GM19463 (cell line): ENCODE measurements around the gene SLIT1.

ENCODE experiments used
- ATAC-seq: cut with Tn5 transposase; IDR thresholded peaks from one replicate; pipeline ENCODE4 v1.9.1; 2021; ENCODE audit warnings: mild to moderate bottlenecking, moderate library complexity; ENCODE audit not compliant: unreplicated experiment

SLIT1 gene

DNA sequence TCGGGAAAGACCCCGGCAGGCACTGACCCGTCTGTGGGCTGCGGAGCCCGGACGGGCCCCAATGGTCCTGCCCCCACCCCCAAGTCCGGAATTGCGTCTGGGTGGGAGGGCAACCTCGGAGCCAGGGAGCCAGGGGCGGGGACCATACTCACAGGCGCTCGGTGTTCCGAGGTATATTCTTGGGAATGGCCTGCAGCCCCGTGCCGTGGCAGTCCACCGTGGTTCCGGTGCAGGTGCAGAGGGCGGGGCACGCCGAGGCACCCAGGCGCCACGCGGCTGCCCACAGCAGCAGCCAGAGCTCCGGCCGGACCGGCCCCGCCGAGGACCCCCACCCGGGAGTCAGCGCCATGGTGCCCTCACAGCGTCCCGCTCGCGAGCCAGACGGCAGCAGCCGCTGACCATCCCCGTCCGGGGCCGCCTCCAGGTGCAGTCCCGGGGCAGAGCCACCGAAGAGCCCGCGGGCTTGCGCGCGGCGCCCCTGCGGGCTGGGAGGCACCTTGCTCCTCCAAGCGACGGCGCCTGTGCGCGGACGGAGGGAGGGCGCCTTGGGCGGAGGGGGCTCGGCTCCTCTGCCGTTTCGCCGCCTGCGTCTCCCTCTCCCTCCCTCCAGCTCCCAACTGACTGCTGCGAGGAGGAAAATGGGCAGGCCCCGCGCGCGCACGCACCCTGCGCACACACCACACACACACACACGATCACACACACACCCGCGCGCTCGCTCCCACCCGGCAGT is at the start of gene SLIT1:
Gene SLIT1 (minus strand): TSS at position 634 of the 733 bp plus-strand sequence. CDS start 285 bp downstream, at position 349.
- no peak for ATAC-seq

- no peak for ATAC-seq
Measured at GRCh38 chr10:97235353-97235752, 49.6 kb upstream of the SLIT1 start.

DNA sequence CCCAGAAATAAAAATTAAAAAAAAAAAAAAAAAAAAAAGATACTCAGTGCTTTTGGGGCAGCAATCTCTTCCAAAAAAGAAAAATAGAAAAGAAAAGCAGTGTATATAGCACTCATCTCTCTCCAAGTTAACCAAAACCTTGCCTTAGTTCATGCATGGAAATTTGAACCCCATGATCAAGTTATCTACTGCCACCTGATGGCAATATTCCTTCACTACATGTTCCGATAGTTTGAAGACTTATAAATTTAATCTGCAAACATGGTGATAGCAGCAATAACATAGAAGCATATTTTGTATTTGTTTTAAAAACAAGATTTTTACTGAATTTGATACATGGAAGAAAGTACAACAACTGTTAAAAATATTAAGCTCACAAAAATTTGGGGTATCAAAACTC is 48.6 kb upstream of the SLIT1 start:
- ATAC-seq, result no peak

GRCh38 chr10:97230146-97230545 is 44.4 kb upstream of the SLIT1 start:
- ATAC-seq, result no peak

GRCh38 chr10:97229322-97230015 is 43.7 kb upstream of the SLIT1 start:
- ATAC-seq, result no peak

GRCh38 chr10:97228775-97229157 is 43.0 kb upstream of the SLIT1 start:
- no peak for ATAC-seq

DNA sequence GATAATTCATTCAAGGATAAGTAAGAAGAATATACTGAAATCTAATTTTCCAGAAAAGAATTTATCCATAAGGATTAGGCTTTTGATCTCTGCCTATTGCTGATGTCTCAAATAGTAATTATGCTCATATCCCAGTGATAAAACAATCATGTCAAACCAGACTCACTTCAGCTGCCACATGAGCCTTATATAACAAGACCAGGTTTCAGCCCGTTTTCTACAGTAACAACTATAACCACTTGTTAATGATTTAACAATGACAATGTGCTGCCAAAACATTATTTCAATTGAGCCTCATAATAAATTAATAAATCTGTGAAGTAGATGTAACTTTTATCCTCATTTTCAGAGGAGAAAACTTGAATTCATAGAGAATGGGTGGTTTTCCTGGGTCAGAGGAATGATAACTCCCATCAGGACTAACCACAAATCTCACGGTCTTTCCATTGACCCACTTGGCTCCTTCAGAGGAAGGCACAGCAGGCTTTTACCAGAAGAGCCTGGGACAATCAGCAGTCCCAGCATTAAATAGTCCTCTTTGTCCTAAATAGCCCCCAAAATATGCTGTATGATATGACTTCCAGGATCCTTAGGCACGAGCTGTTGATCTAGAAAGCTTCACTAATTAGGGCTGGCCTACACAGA is 42.5 kb upstream of the SLIT1 start:
- no peak for ATAC-seq

- ATAC-seq, result no peak
Measured at GRCh38 chr10:97226398-97226797, 40.6 kb upstream of the SLIT1 start.

DNA sequence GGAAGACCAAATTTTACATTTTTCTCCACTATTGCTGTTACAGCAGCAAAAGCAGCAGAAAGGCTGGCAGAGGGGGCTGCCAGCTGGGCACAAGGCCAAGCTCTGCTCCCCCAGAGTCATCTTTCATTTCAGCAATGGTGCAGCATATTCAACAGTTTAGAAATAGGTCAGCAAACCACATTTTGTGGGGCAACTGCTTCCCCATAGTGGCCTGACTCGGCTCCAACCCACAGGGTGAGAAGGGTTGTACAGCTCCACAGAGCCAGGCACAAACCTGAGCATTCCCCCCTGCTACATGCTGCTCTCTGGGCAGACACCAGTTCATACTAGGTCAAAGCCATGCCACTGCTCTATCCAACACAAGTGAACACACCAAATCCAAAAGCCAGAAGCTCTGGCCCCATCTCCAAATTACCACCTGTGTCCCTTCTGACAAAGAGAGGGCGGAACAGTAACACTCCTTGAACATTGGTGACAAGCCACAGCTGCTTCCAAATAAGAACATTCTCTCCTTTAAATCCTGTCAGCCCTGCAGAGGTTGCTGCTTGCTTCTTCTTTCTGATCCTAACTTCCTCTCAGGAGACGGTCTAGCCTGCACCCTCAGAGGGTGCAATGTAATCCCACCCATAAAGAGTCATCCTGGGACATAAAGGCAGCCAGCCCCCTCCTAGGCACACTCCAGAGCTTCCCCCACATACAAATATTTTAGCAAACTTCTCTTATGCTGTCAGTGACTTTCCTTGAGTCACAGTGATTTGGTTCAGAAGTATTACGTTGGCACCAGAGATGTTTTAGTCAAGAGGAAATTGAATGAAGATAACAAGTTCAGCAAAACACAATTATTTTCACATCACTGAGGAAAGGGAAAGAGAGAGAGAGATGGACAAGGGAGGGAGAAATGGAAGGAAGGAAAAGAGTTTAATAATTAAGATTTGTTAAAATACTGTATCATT is 39.0 kb upstream of the SLIT1 start:
- no peak for ATAC-seq

GRCh38 chr10:97222326-97222961 is 36.7 kb upstream of the SLIT1 start:
- ATAC-seq, result no peak

GRCh38 chr10:97220355-97220754 is 34.6 kb upstream of the SLIT1 start:
- no peak for ATAC-seq

DNA sequence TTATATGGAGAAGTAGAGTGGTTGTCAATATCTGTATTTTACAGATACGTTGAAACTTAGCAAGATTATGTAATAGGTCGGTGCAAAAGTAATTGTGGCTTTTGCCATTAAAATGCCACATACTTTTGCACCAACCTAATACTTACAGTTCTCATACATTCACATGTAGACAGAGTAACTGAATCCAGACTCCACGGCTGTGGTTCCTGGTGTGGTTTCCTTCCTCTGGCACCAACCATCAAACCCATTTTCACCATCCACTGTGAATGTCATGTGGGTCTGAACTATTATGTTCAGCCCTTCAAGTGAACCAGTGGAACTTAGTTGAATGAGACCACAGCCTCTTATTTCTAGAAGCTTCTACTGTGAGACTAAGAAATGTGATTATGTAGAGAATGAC is 31.5 kb upstream of the SLIT1 start:
- ATAC-seq, result no peak

- ATAC-seq, result no peak
Measured at GRCh38 chr10:97215619-97216260, 30.0 kb upstream of the SLIT1 start.

DNA sequence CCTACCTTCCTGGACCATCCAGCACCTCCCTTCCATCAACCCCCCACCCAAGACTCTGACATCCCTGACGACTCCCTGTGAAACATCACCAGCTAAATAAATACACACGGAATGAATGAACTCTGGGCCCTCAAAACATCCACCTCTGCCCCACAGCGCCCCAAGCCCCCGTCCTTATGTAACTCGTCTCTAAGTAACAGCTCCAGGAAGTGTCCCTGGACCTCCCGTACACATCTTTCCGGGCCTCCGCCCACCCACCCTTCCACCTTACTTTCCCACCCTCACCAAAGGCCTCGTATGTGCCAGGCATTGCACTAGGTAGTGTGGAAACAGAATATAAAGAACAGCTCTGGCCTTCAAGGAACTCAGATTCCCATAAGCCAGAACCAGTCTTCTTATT is 27.7 kb upstream of the SLIT1 start:
- ATAC-seq, result no peak

GRCh38 chr10:97211229-97211628 is 25.5 kb upstream of the SLIT1 start:
- ATAC-seq, result no peak

- ATAC-seq, result no peak
Measured at GRCh38 chr10:97210543-97210960, 24.8 kb upstream of the SLIT1 start.

DNA sequence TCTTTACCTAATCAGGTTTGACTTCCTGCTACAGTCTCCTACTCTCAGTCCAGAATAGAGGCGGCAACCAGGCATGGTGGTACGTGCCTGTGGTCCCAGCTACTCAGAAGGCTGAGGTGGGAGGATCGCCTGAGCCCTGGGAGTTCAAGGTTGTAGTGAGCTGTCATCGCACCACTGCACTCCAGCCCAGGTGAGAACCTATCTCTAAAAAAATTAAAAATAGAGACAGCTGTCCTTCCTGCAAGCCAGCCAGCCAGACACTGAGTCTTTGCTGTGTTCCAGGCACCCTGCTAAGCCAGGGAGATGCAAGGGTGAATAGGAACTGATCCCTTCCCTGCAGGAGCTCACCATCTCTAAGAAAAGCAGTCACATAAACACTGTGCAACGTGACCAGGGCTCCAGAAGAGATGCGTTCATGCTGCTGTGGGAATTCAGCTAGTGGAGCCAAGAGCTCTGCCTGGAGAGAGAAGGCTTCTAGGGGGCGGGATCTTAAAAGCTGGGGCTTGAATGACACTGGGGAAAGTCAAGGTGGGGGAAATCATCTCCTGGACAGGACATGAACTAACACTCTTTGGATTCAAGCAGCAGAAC is 22.1 kb upstream of the SLIT1 start:
- no peak for ATAC-seq

GRCh38 chr10:97207131-97207530 is 21.4 kb upstream of the SLIT1 start:
- ATAC-seq, result no peak

GRCh38 chr10:97204826-97205679 is 19.3 kb upstream of the SLIT1 start:
- ATAC-seq, result no peak
